Neural progenitor cell (in vitro differentiated cells): ENCODE measurements around the gene FAM174A. TPM values are rescaled to one million over a fixed set of nuclear protein-coding genes. Genes with fewer than 3 reads are reported as not detected.

Source experiments
- DNase-seq: peaks from one replicate; pipeline ENCODE4 v3.0.0-alpha.2; 2016; ENCODE audit warnings: low spot score
- H2AFZ ChIP-seq: fragments of 200-600 bp; sonication (generic); replicated peaks from 2 replicates; pipeline ENCODE4 v1.6.1; 2016; ENCODE audit warnings: antibody characterized with exemption
- H3F3A ChIP-seq: fragments of 200-600 bp; sonication (generic); 2 replicates; pipeline ENCODE4 v1.6.1; 2016; ENCODE audit warnings: antibody characterized with exemption, low read depth
- H3K27ac ChIP-seq: fragments of 200-600 bp; sonication (generic); 2 replicates; pipeline ENCODE4 v1.5.1; 2016; ENCODE audit warnings: mild to moderate bottlenecking
- H3K27me3 ChIP-seq: fragments of 200-600 bp; sonication (generic); 2 replicates; pipeline ENCODE4 v1.6.1; 2016; ENCODE audit warnings: mild to moderate bottlenecking, moderate library complexity
- H3K36me3 ChIP-seq: fragments of 200-600 bp; sonication (generic); 2 replicates; pipeline ENCODE4 v1.5.1; 2016
- H3K4me1 ChIP-seq: fragments of 200-600 bp; sonication (generic); 2 replicates; pipeline ENCODE4 v1.6.1; 2016; ENCODE audit warnings: mixed run types
- H3K4me2 ChIP-seq: fragments of 200-600 bp; sonication (generic); 2 replicates; pipeline ENCODE4 v1.6.1; 2016
- H3K4me3 ChIP-seq: fragments of 200-600 bp; sonication (generic); 2 replicates; pipeline ENCODE4 v1.5.1; 2016
- H3K79me2 ChIP-seq: fragments of 200-600 bp; sonication (generic); 2 replicates; pipeline ENCODE4 v1.6.1; 2016; ENCODE audit warnings: low read depth
- H3K9ac ChIP-seq: fragments of 200-600 bp; sonication (generic); 2 replicates; pipeline ENCODE4 v1.6.1; 2016
- H3K9me3 ChIP-seq: fragments of 200-600 bp; sonication (generic); 2 replicates; pipeline ENCODE4 v1.5.1; 2016; ENCODE audit warnings: low read depth
- H4K20me1 ChIP-seq: fragments of 200-600 bp; sonication (generic); 2 replicates; pipeline ENCODE4 v1.6.1; 2016; ENCODE audit warnings: low read depth
- H3K27ac Mint-ChIP-seq: 3 replicates; pipeline ENCODE4 v1.8.0; 2021; ENCODE audit warnings: mixed read lengths
- H3K27me3 Mint-ChIP-seq: 2 replicates; pipeline ENCODE4 v1.8.0; 2022; ENCODE audit warnings: low read depth, mild to moderate bottlenecking, inconsistent platforms, moderate library complexity, mixed read lengths; ENCODE audit not compliant: insufficient read depth
- H3K36me3 Mint-ChIP-seq: 3 replicates; pipeline ENCODE4 v1.8.0; 2021; ENCODE audit warnings: mixed read lengths
- H3K4me1 Mint-ChIP-seq: 3 replicates; pipeline ENCODE4 v1.8.0; 2021; ENCODE audit warnings: mixed read lengths
- H3K4me3 Mint-ChIP-seq: 3 replicates; pipeline ENCODE4 v1.8.0; 2021; ENCODE audit warnings: mild to moderate bottlenecking, moderate library complexity, mixed read lengths
- H3K9me3 Mint-ChIP-seq: 3 replicates; pipeline ENCODE4 v1.8.0; 2020; ENCODE audit warnings: mixed read lengths
- EZH2 ChIP-seq: fragments of 200-600 bp; sonication (generic); IDR thresholded peaks from 2 replicates; pipeline ENCODE4 v1.6.1; 2017; ENCODE audit warnings: antibody characterized with exemption, mild to moderate bottlenecking, moderate library complexity
- EZH2phosphoT487 ChIP-seq: fragments of 200-600 bp; sonication (generic); IDR thresholded peaks from 2 replicates; pipeline ENCODE4 v1.6.1; 2017; ENCODE audit warnings: antibody characterized with exemption
- total RNA-seq: library from RNA; depleted of rRNA; stranded (reverse); fragments of >200 nt; gene quantifications from 2 replicates; pipeline ENCODE4 v1.2.3, GENCODE V29; 2015; ENCODE audit warnings: low replicate concordance
- TF ChIP-seq, protein P1 (sequence below): fragments of 200-600 bp; sonication (generic); IDR thresholded peaks from 2 replicates; pipeline ENCODE4 v1.5.1; 2017; ENCODE audit warnings: antibody characterized with exemption, mild to moderate bottlenecking

The FAM174A gene
- total RNA-seq, 1 donor from 2014 or later: 7.8 TPM

DNA sequence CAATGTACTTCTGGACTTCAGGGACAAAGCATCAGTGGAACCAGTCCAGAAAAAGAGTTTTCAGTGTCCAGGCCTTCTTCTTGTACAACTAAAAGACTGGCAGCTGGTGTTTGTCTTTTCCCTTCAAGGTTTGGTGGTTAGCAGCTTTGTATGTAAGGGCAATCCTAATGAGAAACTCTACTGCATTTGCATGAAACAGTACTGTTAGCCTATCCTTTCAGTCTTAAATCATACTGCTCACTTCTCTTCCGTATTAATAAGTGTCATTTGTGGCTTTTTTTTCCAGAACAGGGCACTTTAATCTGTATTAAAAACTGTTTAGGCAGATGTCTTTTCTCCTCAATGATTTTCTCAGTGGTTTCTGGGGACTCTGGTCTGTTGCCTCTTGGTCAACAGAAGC lies 48.9 kb downstream of the FAM174A start:
- Histone ChIP-seq H2AFZ (no peak overlapping the region), H3K4me1 (no peaks in the 10 kb centered on the region), H3K9me3 (no peaks in the 10 kb centered on the region), H3F3A (no peaks in the 10 kb centered on the region), H3K79me2 (no peaks in the 10 kb centered on the region), H3K27me3 (no peaks in the 10 kb centered on the region), H3K36me3 (no peaks in the 10 kb centered on the region), H4K20me1 (no peaks in the 10 kb centered on the region), H3K9ac (no peak overlapping the region), H3K4me2 (no peak overlapping the region), H3K27ac (no peak overlapping the region), H3K4me3 (no peak overlapping the region)
- H3K27me3 Mint-ChIP-seq: no peaks in the 10 kb centered on the region
- no peak overlapping the region for H3K27ac Mint-ChIP-seq
- H3K4me3 Mint-ChIP-seq: no peak overlapping the region
- TF ChIP-seq, protein P1, sequence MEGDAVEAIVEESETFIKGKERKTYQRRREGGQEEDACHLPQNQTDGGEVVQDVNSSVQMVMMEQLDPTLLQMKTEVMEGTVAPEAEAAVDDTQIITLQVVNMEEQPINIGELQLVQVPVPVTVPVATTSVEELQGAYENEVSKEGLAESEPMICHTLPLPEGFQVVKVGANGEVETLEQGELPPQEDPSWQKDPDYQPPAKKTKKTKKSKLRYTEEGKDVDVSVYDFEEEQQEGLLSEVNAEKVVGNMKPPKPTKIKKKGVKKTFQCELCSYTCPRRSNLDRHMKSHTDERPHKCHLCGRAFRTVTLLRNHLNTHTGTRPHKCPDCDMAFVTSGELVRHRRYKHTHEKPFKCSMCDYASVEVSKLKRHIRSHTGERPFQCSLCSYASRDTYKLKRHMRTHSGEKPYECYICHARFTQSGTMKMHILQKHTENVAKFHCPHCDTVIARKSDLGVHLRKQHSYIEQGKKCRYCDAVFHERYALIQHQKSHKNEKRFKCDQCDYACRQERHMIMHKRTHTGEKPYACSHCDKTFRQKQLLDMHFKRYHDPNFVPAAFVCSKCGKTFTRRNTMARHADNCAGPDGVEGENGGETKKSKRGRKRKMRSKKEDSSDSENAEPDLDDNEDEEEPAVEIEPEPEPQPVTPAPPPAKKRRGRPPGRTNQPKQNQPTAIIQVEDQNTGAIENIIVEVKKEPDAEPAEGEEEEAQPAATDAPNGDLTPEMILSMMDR: no peak
- TF ChIP-seq EZH2phosphoT487: no peak
- H3K4me1 Mint-ChIP-seq: no peaks in the 10 kb centered on the region
- peaks cover 3% of the 10 kb centered on the region for H3K36me3 Mint-ChIP-seq
- DNase-seq: no peak
- H3K9me3 Mint-ChIP-seq: no peaks in the 10 kb centered on the region

DNA sequence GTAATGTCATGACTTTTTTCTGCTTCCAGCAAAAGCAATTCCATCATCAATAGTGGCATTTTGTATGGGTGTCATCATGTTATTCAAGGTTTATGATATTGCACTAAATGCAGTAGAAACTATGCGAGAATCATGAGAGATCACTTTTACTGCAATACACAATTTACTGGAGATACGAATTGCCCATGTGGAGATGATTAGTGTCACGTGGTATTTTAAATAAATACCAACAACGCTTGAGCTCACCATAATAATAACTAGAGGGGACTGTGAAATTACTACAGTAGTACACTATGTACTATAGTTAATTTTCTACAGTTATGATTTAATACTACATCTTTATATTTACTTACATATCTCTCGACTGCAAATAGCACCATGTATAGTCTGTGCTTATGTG lies 49.7 kb downstream of the FAM174A start:
- no peak overlapping the region for H3K4me2 ChIP-seq
- no peaks in the 10 kb centered on the region for H3K27me3 ChIP-seq
- Mint-ChIP-seq H3K4me1 (no peaks in the 10 kb centered on the region), H3K27ac (no peak overlapping the region), H3K9me3 (no peaks in the 10 kb centered on the region), H3K4me3 (no peak overlapping the region), H3K27me3 (no peaks in the 10 kb centered on the region), H3K36me3 (peaks cover 3% of the 10 kb centered on the region)
- no peaks in the 10 kb centered on the region for H3K36me3 ChIP-seq
- H3K9ac ChIP-seq: no peak overlapping the region
- no peaks in the 10 kb centered on the region for H3K79me2 ChIP-seq
- H3K9me3 ChIP-seq: no peaks in the 10 kb centered on the region
- no peak for DNase-seq
- no peak overlapping the region for H2AFZ ChIP-seq
- no peaks in the 10 kb centered on the region for H3K4me1 ChIP-seq
- H3F3A ChIP-seq: no peaks in the 10 kb centered on the region
- no peak overlapping the region for H3K27ac ChIP-seq
- H3K4me3 ChIP-seq: no peak overlapping the region
- no peaks in the 10 kb centered on the region for H4K20me1 ChIP-seq
- TF ChIP-seq, protein P1: no peak
- TF ChIP-seq EZH2phosphoT487: no peak
- no peak for TF ChIP-seq EZH2

DNA sequence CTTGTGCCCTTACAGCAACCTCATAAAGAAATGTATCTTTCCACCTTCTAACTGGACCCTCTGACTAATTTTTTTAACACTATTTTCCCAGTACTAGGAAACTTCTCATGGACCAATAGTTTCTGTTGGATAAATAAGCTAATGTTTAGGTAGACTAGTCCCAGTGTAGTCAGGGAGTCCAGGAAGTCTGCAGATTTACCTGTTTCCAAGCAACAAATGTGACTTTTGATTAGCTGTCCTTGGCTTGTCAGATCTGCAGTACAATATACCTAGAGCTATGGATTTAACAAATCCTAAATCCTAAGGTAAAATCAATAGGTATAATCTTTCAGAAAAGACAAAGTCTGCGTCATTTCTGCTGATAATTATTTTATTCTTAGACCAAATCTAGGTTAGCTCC lies 55.7 kb downstream of the FAM174A start:
- H3K4me1 ChIP-seq: peaks cover 7% of the 10 kb centered on the region
- no peak for TF ChIP-seq EZH2phosphoT487
- no peak for TF ChIP-seq EZH2
- TF ChIP-seq, protein P1: no peak
- no peaks in the 10 kb centered on the region for H3K4me1 Mint-ChIP-seq
- no peak overlapping the region for H3K4me2 ChIP-seq
- no peaks in the 10 kb centered on the region for H3K36me3 ChIP-seq
- H3F3A ChIP-seq: no peaks in the 10 kb centered on the region
- no peaks in the 10 kb centered on the region for H4K20me1 ChIP-seq
- H3K27ac Mint-ChIP-seq: no peak overlapping the region
- no peak overlapping the region for H3K9ac ChIP-seq
- no peaks in the 10 kb centered on the region for H3K9me3 Mint-ChIP-seq
- no peak overlapping the region for H3K4me3 ChIP-seq
- no peaks in the 10 kb centered on the region for H3K79me2 ChIP-seq
- H3K36me3 Mint-ChIP-seq: no peaks in the 10 kb centered on the region
- no peaks in the 10 kb centered on the region for H3K27me3 Mint-ChIP-seq
- no peak overlapping the region for H3K4me3 Mint-ChIP-seq
- no peaks in the 10 kb centered on the region for H3K27me3 ChIP-seq
- no peak for DNase-seq
- no peak overlapping the region for H2AFZ ChIP-seq
- H3K27ac ChIP-seq: no peak overlapping the region
- H3K9me3 ChIP-seq: no peaks in the 10 kb centered on the region
